Stimulated activated CD4-positive, alpha-beta T cell treated with anti-CD3 and anti-CD28 coated beads, Interleukin-4, amount 100 ng/mL, for 1 hour (primary cell): Measurements from ENCODE around the gene INSM1.

ENCODE experiments used
- DNase-seq: peaks from one replicate; pipeline ENCODE4 v3.0.0-alpha.2; 2020

INSM1 gene

GRCh38 chr20:20362774-20363433 lies 5.0 kb upstream of the INSM1 start:
- DNase-seq = no peak

GRCh38 chr20:20363434-20363798 lies 4.5 kb upstream of the INSM1 start:
- no peak for DNase-seq

GRCh38 chr20:20363799-20364592 lies 3.9 kb upstream of the INSM1 start:
- no peak for DNase-seq

- no peak for DNase-seq
These were observed 3.1 kb upstream of the INSM1 start for GRCh38 chr20:20364593-20365479.

- DNase-seq = no peak
These were observed 2.3 kb upstream of the INSM1 start for GRCh38 chr20:20365480-20366161.

GRCh38 chr20:20366551-20366875 lies 1.4 kb upstream of the INSM1 start:
- no peak for DNase-seq

- no peak for DNase-seq
These were observed 879 bp upstream of the INSM1 start for GRCh38 chr20:20366876-20367574.

GRCh38 chr20:20368418-20369249 lies 730 bp downstream of the INSM1 start:
- DNase-seq = no peak

GRCh38 chr20:20369250-20370093 lies 1.6 kb downstream of the INSM1 start:
- DNase-seq = no peak

GRCh38 chr20:20370094-20370575 lies 2.2 kb downstream of the INSM1 start:
- DNase-seq = no peak

GRCh38 chr20:20371083-20371482 lies 3.2 kb downstream of the INSM1 start:
- no peak for DNase-seq

GRCh38 chr20:20371681-20372080 lies 3.8 kb downstream of the INSM1 start:
- DNase-seq = no peak

- no peak for DNase-seq
These were observed 5.2 kb downstream of the INSM1 start for GRCh38 chr20:20373091-20373571.

GRCh38 chr20:20375862-20376261 lies 8.0 kb downstream of the INSM1 start:
- no peak for DNase-seq

GRCh38 chr20:20386192-20386591 lies 18.3 kb downstream of the INSM1 start:
- DNase-seq = no peak

- no peak for DNase-seq
These were observed 22.5 kb downstream of the INSM1 start for GRCh38 chr20:20390393-20390792.

GRCh38 chr20:20391115-20391514 lies 23.2 kb downstream of the INSM1 start:
- no peak for DNase-seq

- DNase-seq = no peak
These were observed 23.9 kb downstream of the INSM1 start for GRCh38 chr20:20391766-20392165.

GRCh38 chr20:20393207-20394120 lies 25.6 kb downstream of the INSM1 start:
- DNase-seq = no peak
